ENCODE results near the gene NOMO2. TPM values are rescaled to one million over a fixed set of nuclear protein-coding genes. Genes with fewer than 3 reads are reported as not detected.
"Not testable (repeated sequence)": the region's sequence is repeated elsewhere in the genome, so short reads cannot be mapped to it uniquely, and the experiment has no call there.

The NOMO2 gene
- total RNA-seq, 1 donor from 2014 or later: 66.9 TPM

- ATAC-seq; intact Hi-C loops (cut with DNase I); DNase-seq (ENCODE audit: low spot score): not testable (repeated sequence)
Measured at GRCh38 chr16:18531323-18531722, 30.6 kb downstream of the NOMO2 start.

- ATAC-seq; DNase-seq (ENCODE audit: low spot score); intact Hi-C loops (cut with DNase I): not testable (repeated sequence)
Measured at GRCh38 chr16:18530329-18530728, 31.6 kb downstream of the NOMO2 start.

- intact Hi-C loops (cut with DNase I); DNase-seq (ENCODE audit: low spot score); ATAC-seq: not testable (repeated sequence)
Measured at GRCh38 chr16:18526547-18526946, 35.4 kb downstream of the NOMO2 start.

- ATAC-seq: not testable (repeated sequence)
Measured at GRCh38 chr16:18525882-18526482, 35.9 kb downstream of the NOMO2 start.

GRCh38 chr16:18522637-18523036 is 39.3 kb downstream of the NOMO2 start:
- DNase-seq (ENCODE audit: low spot score); intact Hi-C loops (cut with DNase I); ATAC-seq: not testable (repeated sequence)

More at GRCh38 chr16:18525882-18526482, 35.9 kb downstream of the NOMO2 start:
- intact Hi-C loops (cut with DNase I); DNase-seq (ENCODE audit: low spot score): not testable (repeated sequence)

- peak; percentile 44 for ATAC-seq
- intact Hi-C loops (cut with DNase I); DNase-seq (ENCODE audit: low spot score): not testable (repeated sequence)
Measured at GRCh38 chr16:18521445-18522181, 40.3 kb downstream of the NOMO2 start.

GRCh38 chr16:18518536-18519283 is 43.2 kb downstream of the NOMO2 start:
- intact Hi-C loops (cut with DNase I); ATAC-seq; DNase-seq (ENCODE audit: low spot score): not testable (repeated sequence)

GRCh38 chr16:18498430-18498829 is 63.5 kb downstream of the NOMO2 start:
- peak; percentile 74 for ATAC-seq
- intact Hi-C loops (cut with DNase I); DNase-seq (ENCODE audit: low spot score): not testable (repeated sequence)

GRCh38 chr16:18497032-18497431 is 64.9 kb downstream of the NOMO2 start:
- intact Hi-C loops (cut with DNase I); DNase-seq (ENCODE audit: low spot score): not testable (repeated sequence)
- peak; percentile 34 for ATAC-seq

GRCh38 chr16:18492118-18492897 is 69.6 kb downstream of the NOMO2 start:
- intact Hi-C loops (cut with DNase I); ATAC-seq; DNase-seq (ENCODE audit: low spot score): not testable (repeated sequence)

- ATAC-seq; DNase-seq (ENCODE audit: low spot score); intact Hi-C loops (cut with DNase I): not testable (repeated sequence)
Measured at GRCh38 chr16:18436025-18436424, 125.9 kb downstream of the NOMO2 start.

GRCh38 chr16:18415827-18416226 is 146.1 kb downstream of the NOMO2 start:
- ATAC-seq: peak; percentile 79
- DNase-seq (ENCODE audit: low spot score); intact Hi-C loops (cut with DNase I): not testable (repeated sequence)

- ATAC-seq; DNase-seq (ENCODE audit: low spot score): not testable (repeated sequence)
Measured at GRCh38 chr16:18409532-18410293, 152.2 kb downstream of the NOMO2 start.

GRCh38 chr16:18401851-18402657 is 159.8 kb downstream of the NOMO2 start:
- intact Hi-C loops (cut with DNase I); DNase-seq (ENCODE audit: low spot score): not testable (repeated sequence)
- ATAC-seq: peak; percentile 96

More at GRCh38 chr16:18409532-18410293, 152.2 kb downstream of the NOMO2 start:
- intact Hi-C loops (cut with DNase I): not testable (repeated sequence)

- ATAC-seq; intact Hi-C loops (cut with DNase I): not testable (repeated sequence)
- peak; percentile 59 for DNase-seq (ENCODE audit: low spot score)
Measured at GRCh38 chr16:18401159-18401558, 160.7 kb downstream of the NOMO2 start.

- ATAC-seq; intact Hi-C loops (cut with DNase I): not testable (repeated sequence)
Measured at GRCh38 chr16:18394363-18394762, 167.5 kb downstream of the NOMO2 start.

GRCh38 chr16:18387767-18388166 is 174.1 kb downstream of the NOMO2 start:
- DNase-seq (ENCODE audit: low spot score); ATAC-seq; intact Hi-C loops (cut with DNase I): not testable (repeated sequence)

More at GRCh38 chr16:18394363-18394762, 167.5 kb downstream of the NOMO2 start:
- DNase-seq (ENCODE audit: low spot score): not testable (repeated sequence)

Data from sciatic nerve (tissue), 2 donors.